IPS-18a (cell line): ENCODE measurements around the gene TBC1D22A.

Source experiments
- H3K27ac ChIP-seq: one replicate; pipeline ENCODE4 v1.5.1; 2013; ENCODE audit warnings: low read length
- H3K27me3 ChIP-seq: one replicate; pipeline ENCODE4 v1.6.1; 2013; ENCODE audit warnings: mild to moderate bottlenecking, low read length; ENCODE audit not compliant: control insufficient read depth, insufficient read depth
- H3K36me3 ChIP-seq: one replicate; pipeline ENCODE4 v1.6.1; 2013; ENCODE audit warnings: low read depth, low read length; ENCODE audit not compliant: control insufficient read depth
- H3K4me1 ChIP-seq: one replicate; pipeline ENCODE4 v1.6.1; 2013; ENCODE audit warnings: low read depth, low read length; ENCODE audit not compliant: control insufficient read depth
- H3K4me3 ChIP-seq: one replicate; pipeline ENCODE4 v1.5.1; 2013; ENCODE audit warnings: low read length
- H3K9ac ChIP-seq: one replicate; pipeline ENCODE4 v1.6.1; 2013; ENCODE audit warnings: mild to moderate bottlenecking, low read length, moderate library complexity
- H3K9me3 ChIP-seq: one replicate; pipeline ENCODE4 v1.6.1; 2013; ENCODE audit warnings: low read depth, low read length; ENCODE audit not compliant: control insufficient read depth

Gene TBC1D22A

DNA sequence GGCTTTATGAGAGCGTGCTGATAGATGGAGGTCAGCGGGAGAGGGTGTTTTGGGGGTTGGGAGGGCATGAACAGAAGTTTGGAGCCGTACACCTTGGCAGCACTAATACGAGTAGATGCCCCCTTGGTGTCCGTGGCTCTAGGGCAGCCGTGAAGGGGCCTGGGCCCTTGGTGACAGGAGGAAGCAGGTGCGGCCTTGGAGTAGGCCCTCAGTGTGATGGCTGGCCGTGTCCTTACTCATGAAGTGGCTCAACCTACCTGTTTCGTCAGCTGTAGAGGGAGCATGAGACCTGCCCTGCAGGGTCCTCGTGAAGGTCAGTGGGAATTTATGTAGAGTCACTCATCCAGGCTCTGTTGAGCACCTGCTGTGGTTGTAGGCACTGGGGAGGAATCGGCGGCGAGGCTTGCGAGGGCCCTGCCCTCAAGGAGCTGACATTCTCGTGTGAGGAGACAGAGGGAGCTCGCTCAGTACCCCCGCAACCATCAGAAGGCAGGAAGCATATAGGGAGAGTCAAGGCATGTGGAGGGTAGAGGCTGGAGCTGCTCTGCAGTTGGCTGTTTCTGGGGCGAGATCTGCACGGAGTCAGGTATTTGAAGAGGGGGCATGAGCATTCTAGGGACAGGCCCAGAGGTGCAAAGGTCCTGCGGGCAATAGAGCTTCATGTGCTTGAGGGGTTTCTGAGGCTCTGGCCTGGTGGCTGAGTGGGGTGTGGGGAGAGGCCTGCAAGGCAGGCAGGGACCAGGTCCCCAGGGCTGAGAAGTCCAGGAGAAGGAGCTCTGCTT, 39.6 kb downstream of the TBC1D22A start:
- no peak overlapping the region for H3K27ac ChIP-seq
- H3K4me3 ChIP-seq = no peak overlapping the region
- H3K4me1 ChIP-seq = peaks cover 8% of the 10 kb centered on the region
- no peaks in the 10 kb centered on the region for H3K27me3 ChIP-seq
- H3K36me3 ChIP-seq = no peaks in the 10 kb centered on the region
- no peak overlapping the region for H3K9ac ChIP-seq
- no peaks in the 10 kb centered on the region for H3K9me3 ChIP-seq

GRCh38 chr22:46802608-46803027, 40.2 kb downstream of the TBC1D22A start:
- Histone ChIP-seq H3K36me3 (no peaks in the 10 kb centered on the region), H3K9me3 (no peaks in the 10 kb centered on the region), H3K4me1 (peaks cover 8% of the 10 kb centered on the region), H3K27ac (no peak overlapping the region), H3K27me3 (no peaks in the 10 kb centered on the region), H3K9ac (no peak overlapping the region), H3K4me3 (no peak overlapping the region)

GRCh38 chr22:46803031-46803880, 40.8 kb downstream of the TBC1D22A start:
- Histone ChIP-seq H3K9me3 (no peaks in the 10 kb centered on the region), H3K27ac (no peak overlapping the region), H3K27me3 (no peaks in the 10 kb centered on the region), H3K4me3 (no peak overlapping the region), H3K9ac (no peak overlapping the region), H3K36me3 (no peaks in the 10 kb centered on the region), H3K4me1 (peaks cover 8% of the 10 kb centered on the region)

DNA sequence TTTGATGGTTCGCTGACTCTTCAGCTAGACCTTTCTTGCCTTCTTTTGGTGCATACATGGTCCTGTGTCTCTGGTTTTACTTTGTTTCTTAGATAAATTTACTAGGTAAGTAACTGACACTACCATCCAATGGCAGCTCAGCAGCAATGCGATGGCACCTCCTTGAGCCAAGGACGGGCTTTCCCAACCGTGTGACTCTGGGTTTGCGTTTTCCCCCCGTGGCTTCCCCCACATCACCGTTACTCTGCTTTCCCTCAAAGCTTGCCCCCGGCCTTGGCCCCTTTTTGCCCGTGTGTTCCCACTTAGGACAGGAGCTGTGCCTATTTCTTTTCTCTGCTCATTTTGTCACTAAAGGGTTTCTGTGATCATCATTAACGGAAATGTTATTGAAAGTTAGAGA, 41.5 kb downstream of the TBC1D22A start:
- Histone ChIP-seq H3K27me3 (no peaks in the 10 kb centered on the region), H3K27ac (no peak overlapping the region), H3K9ac (no peak overlapping the region), H3K4me1 (peaks cover 6% of the 10 kb centered on the region), H3K9me3 (no peaks in the 10 kb centered on the region), H3K4me3 (no peak overlapping the region), H3K36me3 (no peaks in the 10 kb centered on the region)

- Histone ChIP-seq H3K9ac (no peak overlapping the region), H3K27ac (no peak overlapping the region), H3K9me3 (no peaks in the 10 kb centered on the region), H3K4me3 (no peak overlapping the region), H3K36me3 (no peaks in the 10 kb centered on the region), H3K27me3 (no peaks in the 10 kb centered on the region), H3K4me1 (peaks cover 5% of the 10 kb centered on the region)
Measured at GRCh38 chr22:46806794-46807193, 44.3 kb downstream of the TBC1D22A start.

- no peak overlapping the region for H3K4me3 ChIP-seq
- H3K9ac ChIP-seq = no peak overlapping the region
- H3K4me1 ChIP-seq = peaks cover 5% of the 10 kb centered on the region
- no peaks in the 10 kb centered on the region for H3K9me3 ChIP-seq
- no peaks in the 10 kb centered on the region for H3K36me3 ChIP-seq
- H3K27ac ChIP-seq = no peak overlapping the region
- no peaks in the 10 kb centered on the region for H3K27me3 ChIP-seq
Measured at GRCh38 chr22:46807458-46807857, 45.0 kb downstream of the TBC1D22A start.

DNA sequence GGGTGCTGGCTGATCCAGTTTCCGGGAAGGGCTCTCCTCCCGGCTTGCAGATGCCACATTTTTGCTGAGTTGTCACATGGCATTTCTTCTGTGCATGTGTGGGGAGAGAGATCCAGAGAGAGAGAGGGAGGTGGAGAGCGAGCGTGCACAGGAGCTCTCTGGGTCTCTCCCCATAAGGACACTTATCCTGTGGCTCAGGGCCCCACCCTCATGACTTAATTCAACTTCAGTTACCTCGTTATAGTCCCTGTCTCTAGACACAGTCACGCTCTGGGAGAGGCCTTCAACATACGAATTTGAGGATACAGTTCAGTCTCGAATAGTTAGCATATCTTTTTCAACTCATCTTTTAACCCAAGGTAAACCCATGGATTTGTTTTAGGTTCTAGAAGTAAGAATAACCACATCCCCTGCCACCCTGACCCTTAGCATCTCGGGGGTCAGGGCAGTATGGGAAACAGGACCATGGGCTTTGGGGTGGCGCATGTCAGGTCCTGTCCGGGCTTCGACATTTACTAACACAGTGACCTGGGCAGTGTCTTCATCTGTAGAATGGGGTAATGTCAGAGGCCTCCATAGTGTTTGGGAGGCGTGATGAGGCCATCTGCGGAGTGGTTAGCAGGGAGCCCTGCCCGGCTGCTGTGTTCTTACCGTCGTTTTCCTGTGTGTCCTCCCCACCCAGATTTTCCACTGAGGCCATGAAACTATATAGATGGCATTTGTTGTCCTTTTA, 46.9 kb downstream of the TBC1D22A start:
- H3K9ac ChIP-seq = no peak overlapping the region
- no peak overlapping the region for H3K4me3 ChIP-seq
- no peaks in the 10 kb centered on the region for H3K27me3 ChIP-seq
- no peaks in the 10 kb centered on the region for H3K9me3 ChIP-seq
- H3K36me3 ChIP-seq = no peaks in the 10 kb centered on the region
- peaks cover 5% of the 10 kb centered on the region for H3K4me1 ChIP-seq
- H3K27ac ChIP-seq = no peak overlapping the region

GRCh38 chr22:46810856-46811786, 48.7 kb downstream of the TBC1D22A start:
- peaks cover 5% of the 10 kb centered on the region for H3K4me1 ChIP-seq
- H3K36me3 ChIP-seq = no peaks in the 10 kb centered on the region
- no peak overlapping the region for H3K9ac ChIP-seq
- H3K27me3 ChIP-seq = no peaks in the 10 kb centered on the region
- no peaks in the 10 kb centered on the region for H3K9me3 ChIP-seq
- no peak overlapping the region for H3K27ac ChIP-seq
- no peak overlapping the region for H3K4me3 ChIP-seq

GRCh38 chr22:46812034-46812605, 49.7 kb downstream of the TBC1D22A start:
- Histone ChIP-seq H3K4me1 (no peaks in the 10 kb centered on the region), H3K9me3 (no peaks in the 10 kb centered on the region), H3K27me3 (no peaks in the 10 kb centered on the region), H3K4me3 (no peak overlapping the region), H3K27ac (no peak overlapping the region), H3K36me3 (no peaks in the 10 kb centered on the region), H3K9ac (no peak overlapping the region)

- H3K4me1 ChIP-seq = no peaks in the 10 kb centered on the region
- H3K27ac ChIP-seq = no peak overlapping the region
- no peak overlapping the region for H3K4me3 ChIP-seq
- no peaks in the 10 kb centered on the region for H3K27me3 ChIP-seq
- H3K9me3 ChIP-seq = no peaks in the 10 kb centered on the region
- no peaks in the 10 kb centered on the region for H3K36me3 ChIP-seq
- H3K9ac ChIP-seq = no peak overlapping the region
Measured at GRCh38 chr22:46812788-46813187, 50.3 kb downstream of the TBC1D22A start.
